Stimulated activated memory B cell treated with anti-CD40 and anti-IgM and Interleukin-4, amounts not matched to agents 10 μg/mL and 1 μg/mL and 100 μg/mL, for 72 hours (primary cell): ENCODE results near the gene KRT36.

Source experiments
- ATAC-seq: fragments of 150-1000 bp; cut with Tn5 transposase; 2 replicates; pipeline ENCODE4 v1.10.0; 2021
- H3K27ac Mint-ChIP-seq: one replicate; pipeline ENCODE4 v1.8.0; 2022; ENCODE audit warnings: mild to moderate bottlenecking, mixed read lengths
- H3K27me3 Mint-ChIP-seq: one replicate; pipeline ENCODE4 v1.8.0; 2022; ENCODE audit warnings: mixed read lengths
- H3K36me3 Mint-ChIP-seq: one replicate; pipeline ENCODE4 v1.8.0; 2022; ENCODE audit warnings: mixed read lengths
- H3K4me1 Mint-ChIP-seq: one replicate; pipeline ENCODE4 v1.8.0; 2022; ENCODE audit warnings: mixed read lengths
- H3K4me3 Mint-ChIP-seq: one replicate; pipeline ENCODE4 v1.8.0; 2022; ENCODE audit warnings: mild to moderate bottlenecking, moderate library complexity, mixed read lengths
- H3K9me3 Mint-ChIP-seq: one replicate; pipeline ENCODE4 v1.8.0; 2022; ENCODE audit warnings: mixed read lengths

Gene KRT36

GRCh38 chr17:41512546-41513167, 22.9 kb upstream of the KRT36 start:
- H3K27me3 Mint-ChIP-seq: peaks cover 37% of the 10 kb centered on the region
- H3K9me3 Mint-ChIP-seq: no peaks in the 10 kb centered on the region
- H3K27ac Mint-ChIP-seq: no peak overlapping the region
- no peaks in the 10 kb centered on the region for H3K36me3 Mint-ChIP-seq
- no peaks in the 10 kb centered on the region for H3K4me1 Mint-ChIP-seq
- no peak for ATAC-seq
- no peak overlapping the region for H3K4me3 Mint-ChIP-seq

- ATAC-seq: no peak
- Mint-ChIP-seq H3K4me3 (no peak overlapping the region), H3K27me3 (peaks cover 27% of the 10 kb centered on the region), H3K27ac (no peak overlapping the region), H3K9me3 (no peaks in the 10 kb centered on the region), H3K4me1 (no peaks in the 10 kb centered on the region), H3K36me3 (no peaks in the 10 kb centered on the region)
Measured at GRCh38 chr17:41511716-41512115, 22.0 kb upstream of the KRT36 start.

DNA sequence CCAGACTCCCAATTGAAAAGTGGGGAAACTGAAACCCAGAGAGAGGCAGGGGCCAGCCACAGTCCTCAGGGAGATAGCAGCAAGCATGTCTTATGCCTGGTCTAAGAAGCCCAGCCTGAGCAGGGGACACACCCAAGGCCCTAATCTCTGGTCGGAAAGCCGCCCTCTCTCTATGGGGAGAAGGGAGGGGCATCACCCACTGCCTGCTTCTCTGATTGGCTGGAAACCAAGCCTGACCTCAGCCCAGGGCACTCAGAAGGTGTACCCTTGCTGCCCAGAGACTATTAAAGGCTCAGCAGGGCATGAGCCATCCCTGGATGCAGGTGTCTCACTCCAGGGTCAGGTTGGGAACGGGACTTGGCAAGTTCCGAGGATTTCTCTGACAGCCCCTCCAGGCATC, 21.4 kb upstream of the KRT36 start:
- no peak for ATAC-seq
- H3K9me3 Mint-ChIP-seq: no peaks in the 10 kb centered on the region
- H3K36me3 Mint-ChIP-seq: no peaks in the 10 kb centered on the region
- H3K4me3 Mint-ChIP-seq: no peak overlapping the region
- H3K27ac Mint-ChIP-seq: no peak overlapping the region
- peaks cover 21% of the 10 kb centered on the region for H3K27me3 Mint-ChIP-seq
- peaks cover 5% of the 10 kb centered on the region for H3K4me1 Mint-ChIP-seq

DNA sequence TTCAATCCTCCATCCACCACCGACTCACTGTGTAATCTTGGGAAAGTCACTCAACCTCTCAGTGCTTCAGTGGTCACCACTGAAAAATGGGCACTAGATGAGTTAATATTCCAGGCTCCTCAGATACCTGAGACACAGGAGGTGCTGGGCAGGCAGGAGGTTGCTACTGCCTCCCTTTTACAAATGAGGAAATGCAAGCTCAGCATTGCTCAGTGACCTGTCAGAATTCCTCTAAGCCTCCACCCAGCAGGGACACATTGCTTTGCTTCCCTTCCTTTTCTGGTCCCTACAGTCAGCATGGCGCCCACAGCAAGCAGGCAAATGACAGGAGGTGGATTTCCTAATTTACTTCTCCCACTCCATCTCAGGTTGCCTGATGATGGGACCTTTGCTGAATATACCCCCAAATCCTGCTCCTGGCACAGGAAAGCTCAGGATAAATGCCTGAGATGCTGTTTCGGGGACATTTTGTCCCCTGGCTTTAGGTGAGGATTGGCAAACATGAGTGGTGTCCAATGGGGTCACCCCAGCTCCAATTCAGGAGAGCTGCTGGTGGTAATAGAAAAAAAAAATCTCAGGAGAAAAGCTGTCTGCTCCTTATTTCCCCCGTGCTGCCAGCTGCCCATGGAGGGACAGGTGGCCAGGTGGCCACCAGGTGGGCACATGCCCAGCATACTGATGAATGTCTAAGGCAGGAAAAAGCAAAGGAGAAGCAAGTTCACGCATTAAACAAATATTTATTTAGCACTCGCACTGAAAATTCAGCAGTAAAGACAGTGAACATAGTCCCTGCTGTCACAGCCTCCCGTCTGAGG, 20.7 kb upstream of the KRT36 start:
- no peak for ATAC-seq
- Mint-ChIP-seq H3K27me3 (peaks cover 15% of the 10 kb centered on the region), H3K4me1 (peaks cover 8% of the 10 kb centered on the region), H3K36me3 (no peaks in the 10 kb centered on the region), H3K4me3 (no peak overlapping the region), H3K9me3 (no peaks in the 10 kb centered on the region), H3K27ac (no peak overlapping the region)

GRCh38 chr17:41507315-41507880, 17.7 kb upstream of the KRT36 start:
- ATAC-seq: no peak
- no peaks in the 10 kb centered on the region for H3K27me3 Mint-ChIP-seq
- peaks cover 8% of the 10 kb centered on the region for H3K4me1 Mint-ChIP-seq
- no peaks in the 10 kb centered on the region for H3K36me3 Mint-ChIP-seq
- H3K4me3 Mint-ChIP-seq: no peak overlapping the region
- H3K9me3 Mint-ChIP-seq: no peaks in the 10 kb centered on the region
- no peak overlapping the region for H3K27ac Mint-ChIP-seq

DNA sequence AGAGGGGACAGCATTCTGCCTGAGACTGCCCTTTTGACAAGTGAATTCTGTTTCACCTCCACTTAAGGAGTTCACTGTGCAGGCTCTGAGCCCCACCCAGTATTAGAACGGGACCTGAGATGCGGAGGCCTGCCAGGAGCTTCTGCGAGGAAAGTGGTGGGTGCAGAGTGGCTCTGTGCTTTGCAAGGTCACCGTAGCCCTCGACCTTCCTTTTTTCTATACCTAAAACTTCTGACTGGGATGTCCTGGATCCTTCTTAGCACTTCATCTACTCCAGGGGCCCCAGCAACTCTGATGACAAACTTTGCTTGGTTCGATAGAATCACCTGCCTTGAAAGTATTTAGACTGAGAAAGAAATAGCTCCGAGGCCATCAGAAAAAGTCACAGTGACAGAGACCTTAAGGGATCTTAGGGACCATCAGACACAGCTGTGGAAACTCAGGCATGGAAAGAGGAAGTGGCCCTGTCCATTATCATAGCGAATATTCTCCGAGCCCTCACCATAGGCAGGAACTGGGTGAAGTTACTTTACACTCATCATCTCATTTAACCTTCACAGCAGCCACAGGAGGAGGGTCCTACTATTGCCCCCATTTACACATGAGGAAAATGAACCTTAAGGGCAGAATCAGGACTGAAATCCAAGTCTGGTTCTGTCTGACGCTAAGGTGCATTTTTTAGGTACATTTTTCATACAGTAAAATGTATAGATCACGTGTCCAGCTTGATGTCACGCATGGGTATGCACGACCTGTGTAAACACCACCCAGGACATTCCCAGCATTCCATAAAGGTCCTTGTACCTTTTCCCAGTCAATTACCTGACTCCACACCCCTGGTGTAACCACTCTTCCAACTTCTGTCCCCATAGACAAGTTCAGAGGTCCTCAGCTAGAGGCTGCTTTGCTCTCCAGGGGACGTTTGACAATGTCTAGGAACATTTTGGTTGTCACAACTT, 16.4 kb upstream of the KRT36 start:
- Mint-ChIP-seq H3K27ac (no peak overlapping the region), H3K9me3 (no peaks in the 10 kb centered on the region), H3K4me3 (no peak overlapping the region), H3K27me3 (peaks cover under 1% of the 10 kb centered on the region), H3K4me1 (peaks cover 8% of the 10 kb centered on the region), H3K36me3 (no peaks in the 10 kb centered on the region)
- peak; percentile 75 for ATAC-seq

DNA sequence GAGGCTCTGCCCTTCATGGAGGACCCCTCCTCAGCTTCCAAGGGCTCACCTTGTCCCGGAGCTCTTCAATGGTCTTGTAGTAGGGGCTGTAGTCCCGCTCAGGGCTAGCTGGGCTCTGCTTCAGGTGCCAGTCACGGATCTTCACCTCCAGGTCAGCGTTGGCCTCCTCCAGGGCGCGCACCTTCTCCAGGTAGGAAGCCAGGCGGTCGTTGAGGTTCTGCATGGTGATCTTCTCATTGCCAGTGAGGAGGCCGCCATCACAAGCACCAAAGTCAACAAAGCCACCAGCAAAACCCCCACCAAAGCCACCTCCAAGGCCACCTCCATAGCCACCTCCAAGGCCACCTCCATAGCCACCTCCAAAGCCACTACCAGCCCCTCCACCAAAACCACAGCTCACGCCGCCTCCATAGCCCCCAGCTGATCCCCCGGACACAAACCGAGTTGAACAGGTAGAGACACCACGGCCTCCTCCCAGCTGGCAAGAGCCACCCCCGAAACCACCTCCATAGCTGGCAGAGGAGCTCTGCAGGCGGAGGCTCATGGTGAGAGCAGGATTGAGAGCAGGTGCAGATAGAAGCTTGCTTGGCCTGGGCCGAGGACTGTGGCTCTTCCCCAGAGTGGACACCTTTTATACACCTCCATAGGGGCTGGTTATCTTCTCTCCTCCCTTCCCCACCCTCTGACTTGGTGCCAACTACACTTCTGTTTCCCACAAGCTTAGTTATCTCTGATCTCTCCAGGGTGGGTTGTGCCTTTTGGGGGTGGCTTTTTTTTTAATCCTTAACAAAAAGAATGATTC, 15.5 kb upstream of the KRT36 start, which contains the start of gene KRT13:
Gene KRT13 (minus strand): TSS at position 606 of the 802 bp plus-strand sequence. CDS start 62 bp downstream, at position 544.
- no peaks in the 10 kb centered on the region for H3K9me3 Mint-ChIP-seq
- ATAC-seq: no peak
- H3K27ac Mint-ChIP-seq: no peak within 1 kb of the TSS
- peaks cover 9% of the 10 kb centered on the region for H3K27me3 Mint-ChIP-seq
- H3K4me1 Mint-ChIP-seq: peaks cover 8% of the 10 kb centered on the region
- no peaks in the 10 kb centered on the region for H3K36me3 Mint-ChIP-seq
- no peak within 1 kb of the TSS for H3K4me3 Mint-ChIP-seq

GRCh38 chr17:41504246-41504977, 14.7 kb upstream of the KRT36 start:
- Mint-ChIP-seq H3K9me3 (no peaks in the 10 kb centered on the region), H3K27me3 (peaks cover 17% of the 10 kb centered on the region), H3K36me3 (no peaks in the 10 kb centered on the region), H3K27ac (no peak overlapping the region), H3K4me1 (peaks cover 8% of the 10 kb centered on the region), H3K4me3 (no peak overlapping the region)
- ATAC-seq: no peak

DNA sequence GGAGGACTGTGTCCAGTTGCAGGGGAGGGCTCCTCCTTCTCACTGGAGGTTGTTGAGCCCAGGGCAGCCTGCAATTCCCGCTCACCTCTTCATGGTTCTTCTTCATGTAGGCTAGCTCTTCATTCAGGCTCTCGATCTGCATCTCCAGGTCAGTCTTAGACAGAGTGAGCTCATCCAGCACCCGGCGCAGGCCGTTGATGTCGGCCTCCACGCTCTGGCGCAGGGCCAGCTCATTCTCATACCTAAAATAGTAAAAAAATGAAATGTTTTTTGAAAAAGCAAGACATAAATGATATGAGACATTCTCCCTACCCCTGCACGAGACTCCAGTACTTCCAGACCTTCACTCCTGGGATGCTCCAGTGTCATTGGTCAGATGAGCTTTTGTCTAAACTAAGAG, 13.5 kb upstream of the KRT36 start:
- Mint-ChIP-seq H3K4me1 (peaks cover 12% of the 10 kb centered on the region), H3K27me3 (peaks cover 22% of the 10 kb centered on the region), H3K4me3 (no peak overlapping the region), H3K36me3 (no peaks in the 10 kb centered on the region), H3K9me3 (no peaks in the 10 kb centered on the region), H3K27ac (no peak overlapping the region)
- ATAC-seq: no peak

GRCh38 chr17:41500131-41500911, 10.6 kb upstream of the KRT36 start:
- H3K27ac Mint-ChIP-seq: no peak overlapping the region

GRCh38 chr17:41499714-41500113, 10.0 kb upstream of the KRT36 start:
- Mint-ChIP-seq H3K27me3 (peaks cover 22% of the 10 kb centered on the region), H3K36me3 (no peaks in the 10 kb centered on the region), H3K9me3 (no peaks in the 10 kb centered on the region), H3K27ac (no peak overlapping the region), H3K4me3 (no peak overlapping the region), H3K4me1 (peaks cover 14% of the 10 kb centered on the region)
- no peak for ATAC-seq

More at GRCh38 chr17:41500131-41500911, 10.6 kb upstream of the KRT36 start:
- H3K9me3 Mint-ChIP-seq: no peaks in the 10 kb centered on the region
- peaks cover 14% of the 10 kb centered on the region for H3K4me1 Mint-ChIP-seq
- ATAC-seq: no peak
- peaks cover 22% of the 10 kb centered on the region for H3K27me3 Mint-ChIP-seq
- H3K36me3 Mint-ChIP-seq: no peaks in the 10 kb centered on the region
- no peak overlapping the region for H3K4me3 Mint-ChIP-seq

GRCh38 chr17:41498276-41498675, 8.6 kb upstream of the KRT36 start:
- Mint-ChIP-seq H3K4me3 (no peak overlapping the region), H3K27me3 (peaks cover 29% of the 10 kb centered on the region), H3K36me3 (no peaks in the 10 kb centered on the region), H3K9me3 (no peaks in the 10 kb centered on the region), H3K27ac (no peak overlapping the region), H3K4me1 (peaks cover 14% of the 10 kb centered on the region)
- no peak for ATAC-seq

DNA sequence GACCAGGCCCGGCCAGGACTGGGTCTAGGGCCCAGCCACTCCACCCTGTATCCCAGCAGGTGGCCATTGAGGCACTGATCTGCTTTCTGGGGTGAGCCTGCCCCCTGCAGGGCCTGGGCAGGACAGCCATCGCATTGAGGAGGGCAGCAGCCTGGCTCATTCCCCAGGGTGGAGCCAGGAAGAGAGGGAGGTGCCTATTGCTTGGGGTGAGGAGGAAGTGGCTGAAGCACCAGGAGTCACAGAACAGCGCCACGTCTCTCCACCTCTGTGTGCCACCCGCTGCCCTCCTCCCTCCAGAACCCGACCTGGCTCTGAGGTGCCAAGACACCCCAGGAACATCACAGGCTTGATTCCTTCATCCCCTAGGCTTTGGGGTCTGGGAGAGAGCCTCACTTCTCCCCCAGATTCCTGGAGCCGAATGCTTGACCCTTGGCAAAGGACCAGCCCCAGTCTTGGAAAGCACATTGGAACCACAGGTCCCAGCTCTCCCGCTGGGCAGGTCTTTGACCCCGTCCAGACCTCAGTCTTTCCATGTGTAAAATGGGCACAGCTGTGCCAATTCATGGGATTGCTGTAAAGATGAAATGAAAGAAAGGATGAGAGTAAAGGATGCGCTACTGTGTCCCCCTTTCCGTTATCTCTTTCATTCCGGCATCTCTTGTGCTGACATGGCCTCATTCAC, 7.2 kb upstream of the KRT36 start:
- H3K27me3 Mint-ChIP-seq: peaks cover 31% of the 10 kb centered on the region
- ATAC-seq: peak; percentile 84
- no peak overlapping the region for H3K27ac Mint-ChIP-seq
- H3K9me3 Mint-ChIP-seq: no peaks in the 10 kb centered on the region
- peaks cover 14% of the 10 kb centered on the region for H3K4me1 Mint-ChIP-seq
- H3K4me3 Mint-ChIP-seq: no peak overlapping the region
- no peaks in the 10 kb centered on the region for H3K36me3 Mint-ChIP-seq
